Testis (tissue), 3 donors: ENCODE data around the gene TCP11. TPM values are rescaled to one million over a fixed set of nuclear protein-coding genes. Genes with fewer than 3 reads are reported as not detected.
A peak's percentile ranks its signal among the peaks of the same experiment; 100 is the strongest.

ENCODE experiments used
- DNase-seq: peaks from one replicate; pipeline ENCODE4 v3.0.0-alpha.2; 2019
- H3K27ac ChIP-seq, 2 donors: fragments of 200-600 bp; sonication (generic); one replicate each; pipeline ENCODE4 v1.5.1; 2019
- H3K27me3 ChIP-seq: fragments of 200-600 bp; sonication (generic); one replicate; pipeline ENCODE4 v1.5.1; 2019
- H3K36me3 ChIP-seq: fragments of 200-600 bp; sonication (generic); one replicate; pipeline ENCODE4 v1.5.1; 2017; ENCODE audit warnings: low read depth; ENCODE audit errors: missing control alignments
- H3K4me1 ChIP-seq: fragments of 200-600 bp; sonication (generic); one replicate; pipeline ENCODE4 v1.5.1; 2019
- H3K4me3 ChIP-seq, 2 donors: fragments of 200-600 bp; sonication (generic); one replicate each; pipeline ENCODE4 v1.5.1; 2017 to 2019
- H3K9me3 ChIP-seq: fragments of 200-600 bp; sonication (generic); one replicate; pipeline ENCODE4 v1.5.1; 2017
- POLR2A ChIP-seq: fragments of 450-650 bp; IDR thresholded peaks from one replicate; pipeline ENCODE4 v1.6.1; 2017; ENCODE audit warnings: antibody characterized with exemption, mild to moderate bottlenecking, moderate library complexity
- WGBS, 2 donors: methylation state at CpG; one replicate each; pipeline ENCODE4 v1.1.5; 2018; 5-methylcytosine and 5-hydroxymethylcytosine counted together
- intact Hi-C: fragments of 100-400 bp; cut with DNase I; formaldehyde crosslinking; loops from one replicate; pipeline ENCODE4 v1.15.1; 2023; ENCODE audit warnings: low total_unique reads
- polyA plus RNA-seq: library from polyadenylated mRNA; stranded (reverse); fragments of 350-450 nt; fragmentation: Illumina TruSeq; extraction: RNeasy Lipid Tissue Mini Kit (QIAGEN cat#74804); gene quantifications from one replicate; pipeline ENCODE4 v1.2.3, GENCODE V29; 2014; ENCODE audit warnings: low read depth, low replicate concordance; ENCODE audit not compliant: insufficient read depth
- total RNA-seq, 2 donors: library from RNA; depleted of rRNA; stranded (reverse); fragments of >200 nt; gene quantifications; one replicate each; pipeline ENCODE4 v1.2.3, GENCODE V29; 2016
- TF ChIP-seq, protein P1 (sequence below), 3 experiments: fragments of 450-650 bp in 2 of 3; fragments of 200-600 bp in 1 of 3; sonication (generic) in 1 of 3; IDR thresholded peaks; one replicate each; pipeline ENCODE4 v1.5.1; 2016 to 2019; ENCODE audit warnings: antibody characterized with exemption in 3 of 3, mild to moderate bottlenecking in 2 of 3, moderate library complexity in 1 of 3

TCP11 gene
- total and polyA plus RNA-seq, 3 donors from 2014 or later, result 193 to 1,044 (median 639) TPM

GRCh38 chr6:35089935-35090505, 51.1 kb downstream of the TCP11 start:
- no peaks in the 10 kb centered on the region for H3K9me3 ChIP-seq
- no peak for DNase-seq
- no peaks in the 10 kb centered on the region for H3K27me3 ChIP-seq
- 92 to 93% methylated on average over 14 to 15 of the region's 15 CpGs for WGBS, 2 donors
- peak overlapping the region in 1 of 2 donors; percentile 63 for H3K27ac ChIP-seq
- peaks cover 34% of the 10 kb centered on the region for H3K4me1 ChIP-seq
- intact Hi-C loops, result no loop called here
- H3K36me3 ChIP-seq, result no peaks in the 10 kb centered on the region
- no peak overlapping the region for H3K4me3 ChIP-seq
- TF ChIP-seq, protein P1, sequence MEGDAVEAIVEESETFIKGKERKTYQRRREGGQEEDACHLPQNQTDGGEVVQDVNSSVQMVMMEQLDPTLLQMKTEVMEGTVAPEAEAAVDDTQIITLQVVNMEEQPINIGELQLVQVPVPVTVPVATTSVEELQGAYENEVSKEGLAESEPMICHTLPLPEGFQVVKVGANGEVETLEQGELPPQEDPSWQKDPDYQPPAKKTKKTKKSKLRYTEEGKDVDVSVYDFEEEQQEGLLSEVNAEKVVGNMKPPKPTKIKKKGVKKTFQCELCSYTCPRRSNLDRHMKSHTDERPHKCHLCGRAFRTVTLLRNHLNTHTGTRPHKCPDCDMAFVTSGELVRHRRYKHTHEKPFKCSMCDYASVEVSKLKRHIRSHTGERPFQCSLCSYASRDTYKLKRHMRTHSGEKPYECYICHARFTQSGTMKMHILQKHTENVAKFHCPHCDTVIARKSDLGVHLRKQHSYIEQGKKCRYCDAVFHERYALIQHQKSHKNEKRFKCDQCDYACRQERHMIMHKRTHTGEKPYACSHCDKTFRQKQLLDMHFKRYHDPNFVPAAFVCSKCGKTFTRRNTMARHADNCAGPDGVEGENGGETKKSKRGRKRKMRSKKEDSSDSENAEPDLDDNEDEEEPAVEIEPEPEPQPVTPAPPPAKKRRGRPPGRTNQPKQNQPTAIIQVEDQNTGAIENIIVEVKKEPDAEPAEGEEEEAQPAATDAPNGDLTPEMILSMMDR (IDR thresholded peaks at IDR 0.05), result no peak
- no peak for TF ChIP-seq POLR2A

GRCh38 chr6:35089216-35089934, 51.8 kb downstream of the TCP11 start:
- Histone ChIP-seq H3K27me3 (no peaks in the 10 kb centered on the region), H3K4me1 (peaks cover 34% of the 10 kb centered on the region), H3K4me3 (no peak overlapping the region), H3K36me3 (no peaks in the 10 kb centered on the region), H3K9me3 (no peaks in the 10 kb centered on the region), H3K27ac (peak overlapping the region in 1 of 2 donors; percentile 63)
- TF ChIP-seq, protein P1 (IDR thresholded peaks at IDR 0.05), result no peak
- no peak for TF ChIP-seq POLR2A
- 57 to 86% methylated on average over 4 to 19 of the region's 19 CpGs for WGBS, 2 donors
- no peak for DNase-seq
- intact Hi-C loops, result no loop called here

DNA sequence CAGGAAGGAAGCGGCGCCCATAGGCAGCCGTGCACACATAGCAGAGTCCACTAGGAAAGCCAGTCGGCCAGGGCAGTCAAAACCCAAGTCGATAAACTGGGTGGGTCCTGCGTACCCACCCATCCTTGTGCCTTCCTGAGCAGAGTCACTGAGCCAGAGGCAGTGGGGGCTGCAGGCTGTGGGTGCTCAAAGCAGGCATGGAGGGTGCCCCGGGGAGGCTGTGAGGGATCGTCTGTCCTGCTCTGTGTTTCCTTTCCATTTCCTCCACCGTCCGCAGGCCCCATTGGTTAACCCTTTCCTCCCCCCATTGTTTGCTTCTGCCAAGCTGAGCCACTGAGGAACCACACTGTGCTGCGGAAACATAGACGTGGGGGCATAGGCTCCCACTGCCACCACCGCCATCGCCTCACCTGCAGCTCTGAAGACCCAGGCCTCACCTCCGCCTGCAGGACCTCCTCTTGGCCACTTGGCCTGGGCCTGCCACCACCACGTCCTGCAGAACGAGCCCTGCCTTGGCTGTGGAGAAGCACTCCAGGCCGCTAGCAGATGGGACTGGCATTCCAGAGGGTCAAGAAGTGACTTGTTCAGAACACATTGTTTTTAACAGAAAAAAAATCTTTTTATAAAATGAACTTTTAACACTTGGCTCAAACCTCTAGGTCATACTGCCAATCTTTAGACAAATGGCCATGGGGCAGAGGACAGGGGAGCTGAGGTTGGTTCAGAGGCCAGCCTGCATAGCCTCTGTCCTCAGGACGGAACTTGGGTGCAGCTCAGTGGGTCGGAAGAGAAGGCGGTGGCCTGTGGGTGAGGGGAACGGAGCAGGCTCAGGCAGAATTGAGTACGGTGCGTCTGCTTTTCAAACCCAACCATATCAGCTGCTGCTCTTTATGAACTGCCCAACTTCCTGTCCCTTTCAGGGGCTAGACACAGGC, 52.6 kb downstream of the TCP11 start:
- 65 to 71% methylated on average over 19 to 24 of the region's 24 CpGs for WGBS, 2 donors
- H3K27me3 ChIP-seq, result no peaks in the 10 kb centered on the region
- no peaks in the 10 kb centered on the region for H3K9me3 ChIP-seq
- no peak overlapping the region for H3K4me3 ChIP-seq
- peaks cover 34% of the 10 kb centered on the region for H3K4me1 ChIP-seq
- DNase-seq, result no peak
- intact Hi-C loops, result no loop called here
- H3K27ac ChIP-seq, result peak overlapping the region in 1 of 2 donors; percentile 63
- TF ChIP-seq POLR2A, result no peak
- TF ChIP-seq, protein P1 (IDR thresholded peaks at IDR 0.05), result no peak
- no peaks in the 10 kb centered on the region for H3K36me3 ChIP-seq

GRCh38 chr6:35087361-35088280, 53.5 kb downstream of the TCP11 start:
- no peak for DNase-seq
- H3K27ac ChIP-seq, result peak overlapping the region in 1 of 2 donors; percentile 63
- H3K36me3 ChIP-seq, result no peaks in the 10 kb centered on the region
- intact Hi-C loops, result no loop called here
- H3K9me3 ChIP-seq, result no peaks in the 10 kb centered on the region
- WGBS, 2 donors, result 75 to 84% methylated on average over 8 to 22 of the region's 22 CpGs
- H3K27me3 ChIP-seq, result no peaks in the 10 kb centered on the region
- TF ChIP-seq, protein P1 (IDR thresholded peaks at IDR 0.05), result no peak
- TF ChIP-seq POLR2A, result no peak
- no peak overlapping the region for H3K4me3 ChIP-seq
- H3K4me1 ChIP-seq, result peaks cover 31% of the 10 kb centered on the region
